Right lobe of liver (tissue), 4 donors: ENCODE measurements around the gene TDRD12.

Source experiments
- CTCF ChIP-seq, 4 donors: fragments of 200-600 bp in 3 of 4; fragments of 450-650 bp in 1 of 4; IDR thresholded peaks; one replicate each; pipeline versions ENCODE4 v1.5.1 to v1.8.0; 2016 to 2022; ENCODE audit warnings: antibody characterized with exemption in 4 of 4, mild to moderate bottlenecking in 2 of 4
- POLR2A ChIP-seq: fragments of 450-650 bp; IDR thresholded peaks from one replicate; pipeline ENCODE4 v1.6.1; 2017; ENCODE audit warnings: antibody characterized with exemption, mild to moderate bottlenecking
- donor health status: DM: no; HTN: no; CAD: no.
- donor health status: DM: no; HTN: no; CAD: no.
- donor health status: DM: no; HTN: yes; CAD: no.

GRCh38 chr19:32842061-32842460 is 122.5 kb downstream of the TDRD12 start:
- TF ChIP-seq POLR2A: no peak
- TF ChIP-seq CTCF (IDR thresholded peaks at IDR 0.05): no peak
